GM19025 (cell line): Measurements from ENCODE around the gene DDX4.
A peak's percentile ranks its signal among the peaks of the same experiment; 100 is the strongest.
"Not testable (repeated sequence)": the region's sequence is repeated elsewhere in the genome, so short reads cannot be mapped to it uniquely, and the experiment has no call there.

Experiments used
- ATAC-seq: cut with Tn5 transposase; IDR thresholded peaks from one replicate; pipeline ENCODE4 v1.9.1; 2021; ENCODE audit warnings: mild to moderate bottlenecking, low read depth, moderate library complexity; ENCODE audit not compliant: unreplicated experiment

The DDX4 gene

GRCh38 chr5:55737793-55738192 lies at the start of gene DDX4:
TSS of gene DDX4 (plus strand) at chr5:55738061. CDS start at chr5:55738964, 903 bp downstream.
- no peak for ATAC-seq

DNA sequence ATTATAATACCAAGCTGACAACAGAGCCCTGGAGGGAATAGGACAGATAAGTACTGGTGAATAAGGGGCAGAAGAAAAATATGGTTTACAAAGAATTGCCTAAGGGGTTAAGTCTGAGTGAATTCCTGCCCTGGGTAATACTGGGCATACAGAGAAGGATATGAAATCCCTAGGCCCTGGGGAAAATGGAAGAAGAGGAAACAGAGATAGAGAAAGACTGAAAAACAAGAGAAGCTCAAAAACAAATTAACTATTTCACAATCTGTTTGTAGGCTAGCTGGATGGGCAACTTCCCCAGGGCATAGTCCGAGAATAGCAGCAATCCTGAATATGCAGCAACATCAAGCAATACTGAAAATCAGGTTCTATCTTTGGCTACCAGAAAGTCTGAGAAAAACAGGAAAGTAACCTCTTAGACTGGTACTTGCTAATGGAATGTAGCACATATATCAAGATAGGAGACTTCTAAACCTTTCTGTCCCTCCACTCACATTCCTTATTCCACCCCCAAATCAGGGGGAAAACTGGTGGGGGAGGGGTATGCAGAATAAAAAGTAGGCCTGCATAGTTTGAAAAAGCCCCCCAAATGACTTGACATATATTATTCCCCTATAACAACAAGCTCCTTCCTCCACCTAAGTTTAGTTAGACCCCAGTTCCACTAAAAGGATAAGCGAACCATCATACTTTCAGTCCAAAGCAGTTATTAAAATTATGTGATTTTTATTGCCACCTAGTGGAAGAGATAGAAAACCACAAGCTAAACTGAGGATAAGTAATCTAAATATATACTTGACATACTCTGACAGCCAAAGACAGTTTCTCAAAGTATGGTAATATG lies 46.4 kb upstream of the DDX4 start:
- ATAC-seq, result no peak

GRCh38 chr5:55692106-55692417 lies 45.8 kb upstream of the DDX4 start:
- ATAC-seq, result no peak

DNA sequence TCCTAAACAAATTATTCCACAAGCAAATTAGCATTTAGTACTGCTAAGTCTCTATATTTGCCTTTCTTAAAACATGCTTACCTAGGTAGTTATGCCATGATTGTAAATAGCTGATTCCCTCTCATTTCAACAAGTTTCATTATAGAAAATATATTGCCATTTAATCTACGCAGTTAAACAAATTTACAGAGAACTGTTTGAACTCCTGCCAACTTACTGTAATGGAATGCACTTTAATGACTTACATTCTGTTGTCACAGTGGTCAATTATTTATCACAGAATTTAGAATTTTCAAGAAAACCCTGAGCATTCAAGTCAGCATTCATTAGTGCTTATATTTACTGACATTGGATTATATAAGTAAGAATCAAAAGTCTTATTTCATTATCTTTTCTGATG lies 45.4 kb upstream of the DDX4 start:
- ATAC-seq, result no peak

GRCh38 chr5:55694152-55694830 lies 43.6 kb upstream of the DDX4 start:
- no peak for ATAC-seq

- not testable (repeated sequence) for ATAC-seq
These were observed 41.2 kb upstream of the DDX4 start for GRCh38 chr5:55696704-55697103.

DNA sequence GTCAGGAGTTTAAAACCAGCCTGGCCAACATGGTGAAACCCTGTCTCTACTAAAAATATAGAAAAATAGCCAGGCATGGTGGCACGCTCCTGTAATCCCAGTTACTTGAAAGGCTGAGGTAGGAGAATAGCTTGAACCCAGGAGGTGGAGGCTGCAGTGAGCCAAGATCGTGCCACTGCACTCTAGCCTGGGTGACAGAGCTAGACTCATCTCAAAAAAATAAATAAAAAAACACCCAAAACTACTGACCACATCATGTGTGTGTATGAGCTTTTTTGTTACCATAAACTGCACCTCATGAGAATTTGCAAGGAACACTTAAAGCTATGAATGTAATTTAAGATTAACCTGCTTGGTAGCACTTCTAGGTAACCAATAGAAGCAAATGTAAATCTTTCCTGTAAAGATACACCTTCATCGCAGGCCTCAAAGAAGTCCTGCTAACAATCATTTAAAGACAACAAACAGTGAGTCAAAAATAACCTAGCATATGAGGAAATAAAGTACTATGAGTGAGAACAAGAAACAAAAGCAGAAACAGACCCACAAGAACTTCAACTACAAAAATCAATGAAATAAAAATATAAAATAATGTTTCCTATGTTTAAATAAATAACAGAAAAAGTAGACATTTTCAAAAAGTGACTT lies 38.7 kb upstream of the DDX4 start:
- ATAC-seq, result no peak

DNA sequence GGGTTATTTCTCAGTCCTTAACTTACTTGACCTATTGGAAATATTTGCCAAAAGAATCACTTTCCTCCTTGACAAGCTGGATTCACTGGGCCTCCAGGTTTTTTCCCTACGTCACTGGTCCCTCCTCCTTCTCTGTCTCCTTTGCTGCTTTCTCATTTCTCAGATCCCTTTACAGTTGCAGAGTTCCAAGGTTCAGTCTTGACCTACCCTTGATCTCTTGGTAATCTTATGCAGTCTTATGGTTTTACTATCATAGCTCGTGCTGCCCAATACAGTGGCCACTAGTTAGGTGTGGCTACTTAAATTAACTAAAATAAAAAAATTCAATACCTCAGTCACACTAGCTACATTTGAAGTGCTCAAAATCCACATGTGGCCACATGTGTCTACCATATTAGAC lies 37.1 kb upstream of the DDX4 start:
- ATAC-seq, result no peak

DNA sequence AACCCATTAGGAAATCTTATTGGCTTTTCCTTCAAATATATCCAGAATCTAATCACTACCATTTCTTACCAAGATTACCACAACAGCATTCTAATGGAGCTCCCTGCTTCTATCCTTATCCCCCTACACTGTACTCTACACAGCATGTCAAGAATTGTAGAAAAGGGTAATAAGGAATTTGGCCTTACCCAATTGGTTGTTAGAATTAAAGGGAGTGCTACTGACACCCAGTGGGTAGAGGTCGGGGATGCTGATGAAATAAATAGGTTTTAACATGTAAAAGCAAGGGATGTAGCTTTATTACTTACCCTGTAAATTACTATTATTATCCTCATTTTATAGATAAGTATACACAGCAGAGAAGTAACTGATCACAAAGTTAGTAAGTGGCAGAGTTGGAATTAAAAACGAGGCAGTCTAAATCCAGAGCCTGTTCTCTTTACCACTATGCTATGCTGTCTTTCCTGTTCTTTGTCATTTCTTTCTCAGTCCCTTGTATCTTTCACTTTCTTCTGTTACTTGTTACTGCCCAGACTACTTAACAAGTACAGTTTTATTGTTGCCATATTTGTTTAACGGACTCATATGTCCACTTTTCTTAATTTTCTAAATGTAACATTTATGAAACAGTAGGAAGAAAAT lies 36.3 kb upstream of the DDX4 start:
- ATAC-seq, result no peak

DNA sequence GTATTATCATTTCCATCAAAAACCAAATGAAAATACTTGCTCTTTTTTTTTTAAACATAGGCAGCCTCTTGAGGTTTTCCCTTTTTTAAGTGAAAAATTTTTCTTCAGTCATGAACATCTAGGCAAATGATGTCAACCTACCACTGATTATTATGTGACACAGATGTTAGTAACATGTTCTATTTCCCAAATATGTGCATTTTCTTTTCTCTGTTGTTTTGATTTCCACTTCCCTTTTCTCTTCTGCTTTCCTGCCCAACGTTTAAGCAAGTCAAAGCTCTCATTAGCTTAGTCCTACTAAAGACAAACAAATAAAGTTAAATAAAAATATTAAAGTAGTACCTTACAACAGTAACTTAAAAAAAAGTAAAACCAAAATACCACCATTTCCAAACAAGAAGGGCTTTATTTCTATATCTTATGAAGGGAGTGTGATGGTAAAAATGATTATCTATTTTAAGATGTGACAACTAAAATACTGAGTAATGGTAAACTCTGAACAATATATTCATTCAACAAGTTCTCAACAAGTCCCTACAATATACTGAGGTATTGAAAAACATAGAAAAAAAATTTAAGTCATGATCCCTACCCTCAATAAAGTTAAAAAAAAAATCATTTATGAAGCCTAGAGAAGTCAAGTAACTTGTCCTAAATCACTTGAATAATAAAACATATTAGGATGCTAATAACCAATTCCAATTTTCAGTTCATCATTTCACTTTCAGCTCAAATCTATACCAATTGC lies 35.1 kb upstream of the DDX4 start:
- ATAC-seq, result no peak

- no peak for ATAC-seq
These were observed 31.6 kb upstream of the DDX4 start for GRCh38 chr5:55706230-55706629.

DNA sequence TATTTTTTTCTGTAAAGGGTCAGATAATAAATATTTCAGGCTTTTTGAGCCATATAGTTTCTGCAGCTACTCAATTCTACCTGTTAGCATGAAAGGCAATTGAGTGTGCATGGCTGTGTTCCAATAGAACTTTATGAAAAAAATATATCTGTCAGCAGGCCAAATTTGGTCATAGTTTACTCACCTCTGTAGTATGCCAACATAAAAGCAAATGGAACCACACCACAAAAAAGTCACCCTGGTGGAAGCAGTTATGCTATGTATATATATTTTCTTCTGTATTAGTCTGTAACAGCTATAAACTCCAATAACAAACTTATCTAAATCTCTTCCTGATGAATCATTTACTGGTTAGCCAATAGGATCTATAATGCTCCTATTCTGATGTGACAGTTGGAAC lies 29.1 kb upstream of the DDX4 start:
- no peak for ATAC-seq

GRCh38 chr5:55711507-55712022 lies 26.3 kb upstream of the DDX4 start:
- no peak for ATAC-seq

GRCh38 chr5:55712023-55712859 lies 25.6 kb upstream of the DDX4 start, which contains the start of gene SLC38A9:
TSS of gene SLC38A9 (minus strand) at chr5:55712324. CDS start at chr5:55697958, 14,366 bp downstream.
- peak; percentile 100 for ATAC-seq

DNA sequence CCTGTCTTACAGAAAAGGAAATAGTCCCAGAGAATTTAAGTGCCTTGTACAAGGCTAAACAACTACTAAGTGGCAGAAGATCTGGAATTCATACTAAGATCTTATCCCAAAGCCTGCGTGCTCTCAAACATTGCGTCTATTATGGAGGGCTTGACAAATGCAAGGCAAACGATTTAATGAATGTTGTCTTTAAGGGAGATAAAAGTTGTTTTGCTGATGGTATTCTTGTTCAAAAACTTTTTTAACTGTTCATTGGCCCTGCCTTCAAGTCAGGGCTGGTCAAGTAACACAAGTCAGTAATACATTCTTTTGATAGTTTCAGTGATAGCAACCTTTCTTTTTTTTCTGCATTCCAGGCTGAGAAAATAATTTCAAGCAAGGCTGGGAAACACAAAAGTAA lies 24.0 kb upstream of the DDX4 start:
- no peak for ATAC-seq

DNA sequence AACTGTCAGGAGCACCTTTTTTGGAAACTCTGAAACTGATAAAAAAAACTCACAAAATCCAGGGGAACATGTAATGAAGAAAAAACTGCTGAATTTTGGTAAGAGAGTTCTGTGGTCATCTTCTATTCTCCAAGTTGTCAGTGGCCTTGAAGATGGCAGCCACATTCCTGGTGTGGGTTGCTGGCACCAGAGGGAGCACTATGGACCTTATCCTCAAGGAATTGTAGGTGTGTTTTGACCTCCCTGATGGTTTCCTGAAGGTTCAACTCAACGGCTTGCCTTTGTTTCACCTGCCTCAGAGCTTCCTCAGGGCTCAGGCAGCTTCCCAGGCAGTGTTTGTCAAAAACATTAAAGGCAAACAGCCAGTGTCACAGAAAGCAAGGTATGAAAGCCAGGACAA lies 23.5 kb upstream of the DDX4 start:
- ATAC-seq, result no peak

GRCh38 chr5:55714749-55715148 lies 23.1 kb upstream of the DDX4 start:
- no peak for ATAC-seq

- no peak for ATAC-seq
These were observed 22.3 kb upstream of the DDX4 start for GRCh38 chr5:55715519-55716078.

- ATAC-seq, result not testable (repeated sequence)
These were observed 18.8 kb upstream of the DDX4 start for GRCh38 chr5:55719026-55719425.
